DMS153 (cell line): ENCODE results near the gene NPIPA2.
"Not testable (repeated sequence)": the region's sequence is repeated elsewhere in the genome, so short reads cannot be mapped to it uniquely, and the experiment has no call there.

Experiments
- DNase-seq: peaks from one replicate; lab custom pipeline; 2025; lab: John Stamatoyannopoulos, UW

Gene NPIPA2

GRCh38 chr16:14742273-14743128 is at the start of gene NPIPA2:
TSS of gene NPIPA2 (plus strand) at chr16:14742533. CDS start at chr16:14748066, 5,533 bp downstream.
- DNase-seq, result not testable (repeated sequence)

- not testable (repeated sequence) for DNase-seq
These were observed 48.2 kb upstream of the NPIPA2 start, which contains the start of gene PLA2G10 for GRCh38 chr16:14694129-14694528. TSS of gene PLA2G10 (minus strand) at chr16:14694308. CDS start at chr16:14694229, 79 bp downstream.

- DNase-seq, result not testable (repeated sequence)
These were observed 40.5 kb upstream of the NPIPA2 start for GRCh38 chr16:14701859-14702258.

GRCh38 chr16:14702672-14703071 is 39.7 kb upstream of the NPIPA2 start:
- DNase-seq, result not testable (repeated sequence)

- not testable (repeated sequence) for DNase-seq
These were observed 38.9 kb upstream of the NPIPA2 start, which contains the start of gene NPIPA3 for GRCh38 chr16:14703156-14704011. TSS of gene NPIPA3 (plus strand) at chr16:14703411. CDS start at chr16:14708944, 5,533 bp downstream.

GRCh38 chr16:14733233-14733632 is 9.1 kb upstream of the NPIPA2 start:
- not testable (repeated sequence) for DNase-seq

- not testable (repeated sequence) for DNase-seq
These were observed 1.4 kb upstream of the NPIPA2 start for GRCh38 chr16:14740832-14741385.

- not testable (repeated sequence) for DNase-seq
These were observed 539 bp upstream of the NPIPA2 start for GRCh38 chr16:14741794-14742193.

GRCh38 chr16:14773654-14774053 is 31.3 kb downstream of the NPIPA2 start:
- DNase-seq, result not testable (repeated sequence)

GRCh38 chr16:14775624-14776023 is 33.3 kb downstream of the NPIPA2 start:
- DNase-seq, result not testable (repeated sequence)

GRCh38 chr16:14776763-14777162 is 34.4 kb downstream of the NPIPA2 start:
- DNase-seq, result not testable (repeated sequence)

GRCh38 chr16:14779368-14779877 is 37.1 kb downstream of the NPIPA2 start:
- DNase-seq, result not testable (repeated sequence)

- not testable (repeated sequence) for DNase-seq
These were observed 43.8 kb downstream of the NPIPA2 start for GRCh38 chr16:14786180-14786579.

GRCh38 chr16:14789577-14789976 is 47.2 kb downstream of the NPIPA2 start:
- DNase-seq, result not testable (repeated sequence)

GRCh38 chr16:14790320-14790956 is 48.1 kb downstream of the NPIPA2 start:
- DNase-seq, result not testable (repeated sequence)

GRCh38 chr16:14792914-14793313 is 50.6 kb downstream of the NPIPA2 start:
- not testable (repeated sequence) for DNase-seq

- DNase-seq, result not testable (repeated sequence)
These were observed 55.2 kb downstream of the NPIPA2 start for GRCh38 chr16:14797558-14797957.

GRCh38 chr16:14803577-14803976 is 61.2 kb downstream of the NPIPA2 start:
- DNase-seq, result not testable (repeated sequence)

- DNase-seq, result not testable (repeated sequence)
These were observed 64.9 kb downstream of the NPIPA2 start for GRCh38 chr16:14807184-14807678.

- DNase-seq, result not testable (repeated sequence)
These were observed 71.6 kb downstream of the NPIPA2 start for GRCh38 chr16:14813890-14814289.
